Cardiac septum (tissue), 1 donor: ENCODE measurements around the gene KCNH6. TPM values are rescaled to one million over a fixed set of nuclear protein-coding genes. Genes with fewer than 3 reads are reported as not detected.

Source experiments
- DNase-seq: peaks from one replicate; pipeline ENCODE4 v3.0.0-alpha.2; 2020; ENCODE audit warnings: low spot score
- intact Hi-C: fragments of 100-400 bp; cut with DNase I; formaldehyde crosslinking; loops from one replicate; pipeline ENCODE4 v1.14.0; 2022
- total RNA-seq: library from RNA; stranded (reverse); fragmentation: NEBNext Ultra II Directional; extraction: Animal tissue kit (Norgen Biotek cat#: 25700); gene quantifications from one replicate; pipeline ENCODE4 v1.2.1, GENCODE V29; 2021
- donor health status: DM: no; HTN: no; CAD: no.

KCNH6 gene
- total RNA-seq, 1 donor from 2014 or later = not detected

- intact Hi-C loops = loop anchor here (5.0 kb wide), 1 partner anchor 104 kb away; no protein-coding TSS in a partner anchor
- no peak for DNase-seq
These were observed 23.3 kb downstream of the KCNH6 start for GRCh38 chr17:63546308-63547082.

- intact Hi-C loops = loop anchor here (5.0 kb wide), 1 partner anchor 105 kb away; no protein-coding TSS in a partner anchor
- no peak for DNase-seq
These were observed 23.9 kb downstream of the KCNH6 start for GRCh38 chr17:63547083-63547523.

- no peak for DNase-seq
- intact Hi-C loops = loop anchor here (5.0 kb wide), 1 partner anchor 107 kb away; no protein-coding TSS in a partner anchor
These were observed 26.3 kb downstream of the KCNH6 start for GRCh38 chr17:63549289-63549945.

- intact Hi-C loops = loop anchor here (2.0 to 5.0 kb wide), 2 partner anchors 51 to 108 kb away; partner anchors contain the start of gene TACO1
- peak; percentile 100 for DNase-seq
These were observed 27.0 kb downstream of the KCNH6 start, which contains the start of gene DCAF7 for GRCh38 chr17:63549946-63550816. TSS of gene DCAF7 (plus strand) at chr17:63550477. CDS start at chr17:63550678, 201 bp downstream.

- intact Hi-C loops = loop anchor here (2.0 kb wide), 1 partner anchor 50 kb away; the partner anchor contains the start of gene TACO1
- no peak for DNase-seq
These were observed 27.9 kb downstream of the KCNH6 start for GRCh38 chr17:63550817-63551639.

GRCh38 chr17:63552211-63552610 is 29.1 kb downstream of the KCNH6 start:
- intact Hi-C loops = no loop called here
- DNase-seq = no peak

- intact Hi-C loops = no loop called here
These were observed 32.5 kb downstream of the KCNH6 start for GRCh38 chr17:63555500-63556156.

GRCh38 chr17:63557416-63557815 is 34.3 kb downstream of the KCNH6 start:
- DNase-seq = no peak
- intact Hi-C loops = no loop called here

More at GRCh38 chr17:63555500-63556156, 32.5 kb downstream of the KCNH6 start:
- no peak for DNase-seq

GRCh38 chr17:63558441-63558840 is 35.3 kb downstream of the KCNH6 start:
- DNase-seq = no peak

GRCh38 chr17:63561819-63562218 is 38.7 kb downstream of the KCNH6 start:
- intact Hi-C loops = no loop called here
- DNase-seq = no peak

More at GRCh38 chr17:63558441-63558840, 35.3 kb downstream of the KCNH6 start:
- intact Hi-C loops = no loop called here

GRCh38 chr17:63563339-63563738 is 40.2 kb downstream of the KCNH6 start:
- intact Hi-C loops = no loop called here
- no peak for DNase-seq

GRCh38 chr17:63564562-63564961 is 41.4 kb downstream of the KCNH6 start:
- DNase-seq = no peak
- intact Hi-C loops = no loop called here

GRCh38 chr17:63567229-63567628 is 44.1 kb downstream of the KCNH6 start:
- intact Hi-C loops = no loop called here
- DNase-seq = no peak

GRCh38 chr17:63568563-63568962 is 45.4 kb downstream of the KCNH6 start:
- intact Hi-C loops = no loop called here
- DNase-seq = no peak

GRCh38 chr17:63571632-63572310 is 48.6 kb downstream of the KCNH6 start:
- DNase-seq = no peak
- intact Hi-C loops = no loop called here

GRCh38 chr17:63573634-63574033 is 50.5 kb downstream of the KCNH6 start:
- no peak for DNase-seq
- intact Hi-C loops = no loop called here

- intact Hi-C loops = no loop called here
These were observed 55.0 kb downstream of the KCNH6 start for GRCh38 chr17:63578027-63578768.

More at GRCh38 chr17:63578027-63578768, 55.0 kb downstream of the KCNH6 start:
- DNase-seq = no peak
